ENCODE measurements around the gene PFDN2. TPM values are rescaled to one million over a fixed set of nuclear protein-coding genes. Genes with fewer than 3 reads are reported as not detected.

The PFDN2 gene
- total and polyA plus RNA-seq, 10 donors, result 14.9 to 140 (median 42.5) TPM

- DNase-seq, result peak; percentile 94
- TF ChIP-seq POLR2AphosphoS5 (IDR thresholded peaks at IDR 0.05) (peak; percentile 32 to 76 (median 75)), POLR2A (IDR thresholded peaks at IDR 0.05) (no peak)
- TF ChIP-seq, protein P1, sequence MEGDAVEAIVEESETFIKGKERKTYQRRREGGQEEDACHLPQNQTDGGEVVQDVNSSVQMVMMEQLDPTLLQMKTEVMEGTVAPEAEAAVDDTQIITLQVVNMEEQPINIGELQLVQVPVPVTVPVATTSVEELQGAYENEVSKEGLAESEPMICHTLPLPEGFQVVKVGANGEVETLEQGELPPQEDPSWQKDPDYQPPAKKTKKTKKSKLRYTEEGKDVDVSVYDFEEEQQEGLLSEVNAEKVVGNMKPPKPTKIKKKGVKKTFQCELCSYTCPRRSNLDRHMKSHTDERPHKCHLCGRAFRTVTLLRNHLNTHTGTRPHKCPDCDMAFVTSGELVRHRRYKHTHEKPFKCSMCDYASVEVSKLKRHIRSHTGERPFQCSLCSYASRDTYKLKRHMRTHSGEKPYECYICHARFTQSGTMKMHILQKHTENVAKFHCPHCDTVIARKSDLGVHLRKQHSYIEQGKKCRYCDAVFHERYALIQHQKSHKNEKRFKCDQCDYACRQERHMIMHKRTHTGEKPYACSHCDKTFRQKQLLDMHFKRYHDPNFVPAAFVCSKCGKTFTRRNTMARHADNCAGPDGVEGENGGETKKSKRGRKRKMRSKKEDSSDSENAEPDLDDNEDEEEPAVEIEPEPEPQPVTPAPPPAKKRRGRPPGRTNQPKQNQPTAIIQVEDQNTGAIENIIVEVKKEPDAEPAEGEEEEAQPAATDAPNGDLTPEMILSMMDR (IDR thresholded peaks at IDR 0.05 in 8 of 11, conservative IDR thresholded peaks at IDR 0.05 in 3 of 11), result peak in 3 of 11 experiments; percentile 14 to 47 (median 25)
- intact Hi-C loops (cut with DNase I; ENCODE audit: low total_unique reads), result loop anchor here (5.0 to 10.0 kb wide), 2 partner anchors 54 to 101 kb away; partner anchors contain the start of gene USF1
- H3K9me3 ChIP-seq, result no peaks in the 10 kb centered on the region
- peak within 1 kb of the TSS; percentile 44 to 80 (median 58) for H3K4me3 ChIP-seq
- peaks cover 15 to 37% (median 32%) of the 10 kb centered on the region in 6 donors for H3K4me1 ChIP-seq
- peaks cover 0 to 40% (median 26%) of the 10 kb centered on the region in 6 donors for H3K36me3 ChIP-seq
- no peaks in the 10 kb centered on the region for H3K27me3 ChIP-seq (replicated peaks in 1 of 7)
- WGBS, 5 donors, result 9 to 23% (median 11%) methylated on average over 29 to 71 of the region's 71 CpGs
- peak within 1 kb of the TSS; percentile 36 to 76 (median 65) for H3K27ac ChIP-seq
These were observed 19.4 kb downstream of the PFDN2 start, which contains the start of gene KLHDC9 for GRCh38 chr1:161098210-161099068. Gene KLHDC9 (plus strand): TSS chr1:161098361. CDS start chr1:161098536, 175 bp downstream.

DNA sequence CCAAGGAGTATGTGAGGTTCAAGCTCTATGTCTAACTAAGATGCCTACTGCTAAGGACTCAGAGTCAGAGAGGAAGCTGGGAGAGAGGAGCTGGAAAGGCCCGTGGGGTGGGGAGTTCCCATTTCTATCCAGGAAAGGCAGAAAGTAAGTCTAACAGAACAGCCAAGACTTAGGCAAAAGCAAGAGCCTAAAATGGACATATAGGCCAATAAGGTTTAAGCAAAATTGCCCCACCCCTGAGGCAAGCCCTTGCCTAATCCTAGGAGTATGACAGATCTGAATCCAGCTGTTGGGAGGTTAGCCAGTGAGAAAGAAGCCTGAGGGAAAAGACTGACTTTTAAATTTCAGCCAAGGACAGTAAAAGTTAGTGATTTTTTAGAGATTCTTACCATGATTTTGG lies 21.3 kb downstream of the PFDN2 start:
- Histone ChIP-seq H3K4me3 (no peak overlapping the region), H3K4me1 (peaks cover 15 to 37% (median 32%) of the 10 kb centered on the region in 6 donors), H3K27ac (peak overlapping the region in 3 of 8 donors; percentile 70 to 76 (median 71)), H3K36me3 (peaks cover 0 to 24% (median 16%) of the 10 kb centered on the region in 6 donors), H3K27me3 (replicated peaks in 1 of 7) (no peaks in the 10 kb centered on the region), H3K9me3 (no peaks in the 10 kb centered on the region)
- 10 to 36% (median 21%) methylated on average over 1 of the region's 1 CpG for WGBS, 5 donors
- DNase-seq, result no peak
- TF ChIP-seq POLR2A (IDR thresholded peaks at IDR 0.05) (no peak), POLR2AphosphoS5 (IDR thresholded peaks at IDR 0.05) (no peak)
- TF ChIP-seq, protein P1 (IDR thresholded peaks at IDR 0.05 in 8 of 11, conservative IDR thresholded peaks at IDR 0.05 in 3 of 11), result no peak
- intact Hi-C loops (cut with DNase I; ENCODE audit: low total_unique reads), result loop anchor here (5.0 to 10.0 kb wide), 2 partner anchors 52 to 99 kb away; partner anchors contain the start of gene USF1

- Histone ChIP-seq H3K4me3 (no peak overlapping the region), H3K27ac (peak overlapping the region in 1 of 8 donors; percentile 76), H3K4me1 (peaks cover 15 to 37% (median 32%) of the 10 kb centered on the region in 6 donors), H3K27me3 (replicated peaks in 1 of 7) (no peaks in the 10 kb centered on the region), H3K9me3 (no peaks in the 10 kb centered on the region), H3K36me3 (peaks cover 0 to 19% (median 11%) of the 10 kb centered on the region in 6 donors)
- intact Hi-C loops (cut with DNase I; ENCODE audit: low total_unique reads), result loop anchor here (5.0 to 10.0 kb wide), 2 partner anchors 51 to 99 kb away; partner anchors contain the start of gene USF1
- TF ChIP-seq, protein P1 (IDR thresholded peaks at IDR 0.05 in 8 of 11, conservative IDR thresholded peaks at IDR 0.05 in 3 of 11), result no peak
- no peak for TF ChIP-seq POLR2A (IDR thresholded peaks at IDR 0.05)
- TF ChIP-seq POLR2AphosphoS5 (IDR thresholded peaks at IDR 0.05), result no peak
- no peak for DNase-seq
- 62 to 89% (median 77%) methylated on average over 2 of the region's 2 CpGs for WGBS, 5 donors
These were observed 21.8 kb downstream of the PFDN2 start for GRCh38 chr1:161096015-161096414.
